IMR-90 (cell line): ENCODE measurements around the gene PCBD1.

Experiments
- CHD1 ChIP-seq: IDR thresholded peaks from 2 replicates; pipeline ENCODE4 v1.6.1; 2012; ENCODE audit warnings: low read depth, low read length, improper control_type of control experiment
- POLR2A ChIP-seq: IDR thresholded peaks from 2 replicates; pipeline ENCODE4 v1.6.1; 2012; ENCODE audit warnings: mild to moderate bottlenecking, low read depth, low read length
- TF ChIP-seq, protein P1 (sequence below): conservative IDR thresholded peaks from 2 replicates; pipeline ENCODE4 v1.5.1; 2012; ENCODE audit warnings: mild to moderate bottlenecking, low read depth, low read length, improper control_type of control experiment

DNA sequence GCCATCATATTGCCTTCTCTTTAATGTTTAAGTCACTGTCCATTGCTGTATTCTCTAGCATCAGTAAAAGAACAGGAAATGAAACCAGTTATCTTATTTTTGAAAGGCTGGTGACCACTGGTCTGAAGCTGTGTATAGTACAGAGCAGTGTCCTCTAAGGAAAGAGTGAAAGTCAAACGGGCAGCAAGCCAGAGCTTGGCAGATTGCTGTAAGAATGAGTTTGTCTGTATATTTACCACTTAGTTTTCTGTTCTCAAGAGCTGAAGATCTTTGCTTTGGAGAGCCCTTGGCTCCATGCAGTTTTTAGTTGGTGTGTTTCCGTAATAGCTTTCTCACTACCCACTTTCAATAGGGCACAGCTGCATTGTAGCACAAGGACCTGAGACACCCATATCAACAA is 31.9 kb downstream of the PCBD1 start:
- TF ChIP-seq, protein P1, sequence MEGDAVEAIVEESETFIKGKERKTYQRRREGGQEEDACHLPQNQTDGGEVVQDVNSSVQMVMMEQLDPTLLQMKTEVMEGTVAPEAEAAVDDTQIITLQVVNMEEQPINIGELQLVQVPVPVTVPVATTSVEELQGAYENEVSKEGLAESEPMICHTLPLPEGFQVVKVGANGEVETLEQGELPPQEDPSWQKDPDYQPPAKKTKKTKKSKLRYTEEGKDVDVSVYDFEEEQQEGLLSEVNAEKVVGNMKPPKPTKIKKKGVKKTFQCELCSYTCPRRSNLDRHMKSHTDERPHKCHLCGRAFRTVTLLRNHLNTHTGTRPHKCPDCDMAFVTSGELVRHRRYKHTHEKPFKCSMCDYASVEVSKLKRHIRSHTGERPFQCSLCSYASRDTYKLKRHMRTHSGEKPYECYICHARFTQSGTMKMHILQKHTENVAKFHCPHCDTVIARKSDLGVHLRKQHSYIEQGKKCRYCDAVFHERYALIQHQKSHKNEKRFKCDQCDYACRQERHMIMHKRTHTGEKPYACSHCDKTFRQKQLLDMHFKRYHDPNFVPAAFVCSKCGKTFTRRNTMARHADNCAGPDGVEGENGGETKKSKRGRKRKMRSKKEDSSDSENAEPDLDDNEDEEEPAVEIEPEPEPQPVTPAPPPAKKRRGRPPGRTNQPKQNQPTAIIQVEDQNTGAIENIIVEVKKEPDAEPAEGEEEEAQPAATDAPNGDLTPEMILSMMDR = no peak
- no peak for TF ChIP-seq POLR2A
- no peak for TF ChIP-seq CHD1
